H4 (cell line): Measurements from ENCODE around the gene ANKRD33B. TPM values are rescaled to one million over a fixed set of nuclear protein-coding genes. Genes with fewer than 3 reads are reported as not detected.
"Not testable (repeated sequence)": the region's sequence is repeated elsewhere in the genome, so short reads cannot be mapped to it uniquely, and the experiment has no call there.

Experiments
- DNase-seq: peaks from one replicate; pipeline ENCODE4 v3.0.0-alpha.2; 2015; ENCODE audit warnings: low spot score
- total RNA-seq: library from RNA; depleted of rRNA; stranded (reverse); fragments of >200 nt; shearing (Covaris generic); gene quantifications from 2 replicates; pipeline ENCODE4 v1.2.3, GENCODE V29; 2014

The ANKRD33B gene
- total RNA-seq, 1 experiment from 2014 or later = 1.3 TPM

GRCh38 chr5:10618311-10618710 is 54.4 kb downstream of the ANKRD33B start:
- no peak for DNase-seq

GRCh38 chr5:10619649-10620048 is 55.8 kb downstream of the ANKRD33B start:
- DNase-seq = no peak

GRCh38 chr5:10620346-10620745 is 56.5 kb downstream of the ANKRD33B start:
- no peak for DNase-seq

- DNase-seq = no peak
Measured at GRCh38 chr5:10621832-10622231, 58.0 kb downstream of the ANKRD33B start.

- no peak for DNase-seq
Measured at GRCh38 chr5:10622810-10623209, 58.9 kb downstream of the ANKRD33B start.

- DNase-seq = no peak
Measured at GRCh38 chr5:10623305-10623910, 59.5 kb downstream of the ANKRD33B start.

GRCh38 chr5:10624206-10624605 is 60.3 kb downstream of the ANKRD33B start:
- no peak for DNase-seq

- DNase-seq = no peak
Measured at GRCh38 chr5:10624679-10625078, 60.8 kb downstream of the ANKRD33B start.

- DNase-seq = no peak
Measured at GRCh38 chr5:10625700-10626472, 62.0 kb downstream of the ANKRD33B start.

GRCh38 chr5:10626473-10627013 is 62.7 kb downstream of the ANKRD33B start:
- no peak for DNase-seq

- DNase-seq = no peak
Measured at GRCh38 chr5:10627160-10627701, 63.4 kb downstream of the ANKRD33B start.

- no peak for DNase-seq
Measured at GRCh38 chr5:10628601-10629000, 64.7 kb downstream of the ANKRD33B start.

GRCh38 chr5:10629682-10630081 is 65.8 kb downstream of the ANKRD33B start:
- no peak for DNase-seq

- no peak for DNase-seq
Measured at GRCh38 chr5:10630126-10630525, 66.3 kb downstream of the ANKRD33B start.

- DNase-seq = not testable (repeated sequence)
Measured at GRCh38 chr5:10630744-10631143, 66.9 kb downstream of the ANKRD33B start.

- DNase-seq = no peak
Measured at GRCh38 chr5:10631316-10631996, 67.6 kb downstream of the ANKRD33B start.

GRCh38 chr5:10632110-10632761 is 68.4 kb downstream of the ANKRD33B start:
- peak; percentile 66 for DNase-seq

- DNase-seq = no peak
Measured at GRCh38 chr5:10633271-10634049, 69.6 kb downstream of the ANKRD33B start.

- no peak for DNase-seq
Measured at GRCh38 chr5:10634050-10634449, 70.2 kb downstream of the ANKRD33B start.

- no peak for DNase-seq
Measured at GRCh38 chr5:10634562-10634961, 70.7 kb downstream of the ANKRD33B start.
